HG03097 (cell line): ENCODE data around the gene GPR156.

Experiments
- ATAC-seq: cut with Tn5 transposase; IDR thresholded peaks from one replicate; pipeline ENCODE4 v1.9.1; 2021; ENCODE audit not compliant: unreplicated experiment, low FRiP score

Gene GPR156

DNA sequence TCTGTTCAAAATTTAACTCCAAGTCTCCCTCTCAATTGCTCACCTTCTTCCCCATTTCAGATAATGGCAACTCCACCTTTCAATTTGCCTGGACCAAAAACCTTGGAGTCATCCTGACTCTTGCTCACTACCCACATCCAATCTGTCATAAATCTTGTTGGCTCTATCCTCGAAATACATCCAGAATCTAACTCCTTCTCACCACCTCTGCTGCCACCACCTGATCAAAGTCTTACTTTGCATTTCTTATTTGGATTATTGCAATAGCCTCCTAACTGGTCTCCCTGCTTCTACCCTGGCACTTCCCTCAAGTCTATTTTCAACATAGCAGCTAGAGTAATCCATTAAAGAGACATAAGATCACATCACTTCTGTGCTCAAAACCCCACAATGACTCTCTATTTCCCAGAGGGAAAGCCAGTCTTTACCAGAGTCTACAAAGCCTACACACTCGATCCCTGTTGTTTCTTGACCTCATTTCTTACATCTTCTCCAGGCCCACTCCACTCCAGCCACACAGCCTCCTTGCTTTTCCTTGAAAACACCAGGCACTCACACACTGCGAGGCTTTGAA is 86.6 kb downstream of the GPR156 start:
- no peak for ATAC-seq

DNA sequence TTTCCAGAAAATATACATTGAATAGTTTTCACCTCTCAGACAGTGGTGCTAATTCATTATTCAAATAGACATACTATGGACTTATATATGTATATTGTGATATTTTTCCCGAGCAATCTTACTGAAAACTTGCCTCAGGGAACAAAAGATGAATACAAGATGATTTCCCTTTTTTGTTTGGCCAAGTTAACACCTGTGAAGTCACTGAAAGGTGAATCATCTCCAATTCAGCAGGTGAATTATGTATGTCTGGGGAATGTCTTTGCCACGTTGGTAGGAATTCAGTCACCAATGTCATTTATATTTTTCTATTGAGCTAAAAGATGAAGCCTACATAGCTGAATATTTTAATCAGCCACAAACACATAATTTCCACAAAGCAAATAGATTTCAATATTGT is 88.2 kb downstream of the GPR156 start:
- ATAC-seq: no peak

DNA sequence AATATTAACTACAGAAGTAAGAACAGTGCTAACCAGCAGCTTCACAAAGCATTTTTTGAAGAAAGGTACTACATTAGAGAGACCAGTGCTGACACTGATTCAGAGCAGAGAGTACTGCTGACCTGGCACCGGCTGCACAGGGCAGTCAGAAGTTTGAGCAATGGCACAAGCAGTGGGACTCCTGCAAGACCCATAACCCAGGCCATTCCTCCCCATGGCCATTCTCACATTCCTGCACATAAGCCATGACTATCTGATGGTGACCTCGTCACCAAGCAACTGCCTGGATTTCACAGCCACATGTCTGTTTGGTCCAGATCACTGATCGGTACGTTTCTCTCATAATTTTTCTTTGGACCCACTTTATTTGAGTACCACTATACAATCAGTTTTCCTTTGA is 88.7 kb downstream of the GPR156 start:
- no peak for ATAC-seq

DNA sequence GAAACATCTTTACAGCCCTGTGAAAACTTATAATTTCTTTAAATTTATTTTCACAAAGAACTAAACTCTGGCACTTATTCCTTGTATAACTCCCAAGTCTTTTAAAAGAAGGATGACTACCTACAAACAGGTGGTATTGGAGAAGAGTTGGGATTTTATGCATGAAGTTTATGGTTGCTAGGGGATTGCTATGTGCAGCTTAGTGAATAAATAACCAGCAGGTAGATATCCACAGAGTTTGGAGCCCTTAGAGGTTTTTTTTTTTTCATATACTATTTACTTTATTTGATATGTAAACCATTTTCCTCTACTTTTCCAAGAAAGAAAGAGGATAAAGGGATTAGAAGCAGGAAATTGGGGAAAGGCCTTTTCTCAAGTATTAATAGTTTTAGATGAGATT is 91.5 kb downstream of the GPR156 start:
- no peak for ATAC-seq

DNA sequence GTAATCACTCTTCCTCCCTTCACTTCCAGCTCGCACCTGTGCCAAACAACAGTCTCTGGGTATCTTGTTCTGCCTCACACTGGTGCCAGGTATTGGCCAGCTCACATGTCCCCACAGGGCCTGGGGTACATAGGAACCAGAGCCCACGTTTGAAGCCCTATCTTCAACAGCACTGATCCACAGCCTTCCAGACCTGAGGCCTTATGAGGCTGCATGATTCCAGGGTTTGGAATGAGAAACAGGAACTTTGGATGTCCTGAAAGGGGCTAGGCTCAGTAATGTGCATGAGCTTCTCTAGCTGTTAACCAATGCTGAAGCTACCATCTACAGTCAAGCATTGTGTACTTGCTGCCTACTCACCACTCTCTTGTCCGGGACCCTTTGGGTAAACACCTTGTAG is 92.4 kb downstream of the GPR156 start:
- ATAC-seq: no peak

DNA sequence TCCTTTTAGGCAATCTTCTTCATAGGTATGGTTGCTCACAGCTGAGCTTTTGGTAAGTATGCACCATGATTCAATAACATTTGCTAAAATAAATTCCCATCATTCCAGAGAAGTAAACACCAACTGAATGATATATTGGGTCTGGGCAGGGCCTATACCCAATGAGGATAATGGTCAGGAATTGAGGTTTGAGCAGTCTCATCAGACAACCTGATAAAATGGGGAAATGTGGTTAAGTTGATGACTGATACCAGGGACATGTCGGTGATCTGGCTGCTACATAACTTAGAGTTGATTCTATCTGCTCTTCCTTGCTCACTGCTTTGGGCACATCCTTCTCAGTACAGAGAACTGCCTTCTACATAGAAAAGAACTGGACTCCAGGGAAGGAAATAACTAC is 92.9 kb downstream of the GPR156 start:
- no peak for ATAC-seq

DNA sequence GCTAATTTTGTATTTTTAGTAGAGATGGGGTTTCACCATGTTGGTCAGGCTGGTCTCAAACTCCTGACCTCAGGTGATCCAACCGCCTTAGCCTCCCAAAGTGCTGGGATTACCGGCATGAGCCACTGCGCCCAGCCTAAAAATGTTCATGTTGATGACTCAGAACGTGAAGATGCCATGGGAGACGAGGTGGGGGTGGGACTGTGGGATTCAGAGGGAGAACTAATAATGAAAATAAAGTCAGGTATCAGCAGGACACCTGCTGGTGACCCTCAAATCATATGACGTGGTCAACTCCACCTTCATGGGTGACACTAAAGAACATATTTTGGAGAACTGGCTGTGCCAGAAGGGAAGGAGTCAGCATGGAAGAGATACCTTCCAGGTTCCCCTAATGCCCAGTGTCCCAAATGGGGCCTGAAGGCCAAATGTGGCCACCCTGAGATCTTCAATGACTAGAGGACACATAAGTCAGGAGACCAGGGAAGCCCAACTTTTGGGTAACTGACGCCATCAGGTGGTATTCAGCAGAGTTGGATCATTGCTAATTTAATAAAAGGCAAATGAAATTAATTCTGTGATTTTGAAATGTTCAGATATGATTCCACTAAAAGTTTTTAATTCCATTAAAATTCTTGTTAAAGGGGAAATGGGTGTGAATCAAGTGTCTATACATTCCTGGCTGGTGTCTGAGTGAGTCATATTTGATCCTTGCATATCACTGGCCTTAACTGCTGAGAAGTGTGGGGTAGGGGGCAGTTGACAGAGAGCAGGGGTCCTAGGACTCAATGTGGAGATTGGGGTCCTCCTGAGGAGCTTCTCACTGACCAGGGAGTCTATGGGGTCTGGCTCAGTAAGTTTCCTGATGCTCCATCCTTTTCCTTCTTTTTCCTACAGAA is 102.2 kb downstream of the GPR156 start:
- ATAC-seq: no peak

DNA sequence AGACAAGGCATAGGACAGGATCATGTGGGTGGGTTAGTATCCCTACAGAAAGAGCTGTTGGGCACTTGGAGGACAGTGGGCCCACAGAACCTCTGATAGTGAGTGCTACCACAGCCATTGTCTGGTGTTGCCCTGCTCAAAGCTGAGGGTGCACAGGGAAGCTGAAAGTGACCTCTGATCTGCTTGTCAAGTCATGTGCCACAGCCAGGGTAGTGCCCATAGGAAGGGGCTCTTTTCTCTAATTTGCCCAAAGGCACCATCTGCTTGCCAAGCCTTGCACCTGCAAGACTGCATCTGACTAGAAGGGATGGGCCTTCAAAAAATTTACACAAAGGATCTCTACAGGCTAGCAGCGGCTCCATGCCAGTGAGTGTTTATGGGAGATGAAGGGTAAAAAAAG is 103.4 kb downstream of the GPR156 start:
- ATAC-seq: no peak

DNA sequence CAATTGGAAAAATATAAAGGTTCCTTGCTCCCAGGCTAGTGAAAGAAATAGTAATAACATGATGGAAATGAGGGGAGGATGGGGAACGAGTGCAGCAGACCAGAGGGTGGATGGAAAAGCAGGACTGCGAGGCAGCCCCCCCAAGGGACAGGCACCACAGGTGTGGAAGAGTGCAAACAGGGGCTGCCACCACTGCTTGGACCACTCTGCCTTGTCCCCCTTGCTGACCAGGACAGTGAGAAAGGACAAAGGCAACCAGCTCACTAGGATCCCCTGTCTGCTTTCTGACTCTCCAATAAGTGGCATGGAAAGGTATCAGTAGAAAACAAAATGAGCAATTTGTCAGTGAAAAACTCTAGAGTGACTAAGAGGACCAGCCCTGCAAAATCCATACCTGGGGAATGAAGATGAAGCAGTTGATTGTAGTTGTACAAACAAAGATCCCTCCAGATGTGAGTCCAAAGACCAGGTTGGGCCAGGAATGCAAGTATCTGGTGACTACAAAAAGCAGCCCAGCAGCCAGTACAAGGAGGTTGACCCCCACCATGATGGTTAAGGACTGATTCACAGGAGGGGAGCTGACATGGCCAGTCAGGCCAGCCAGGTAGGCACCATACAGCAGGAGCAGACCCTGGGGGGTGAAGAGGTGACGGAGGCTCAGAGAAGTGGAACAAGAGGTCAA is 104.2 kb downstream of the GPR156 start:
- ATAC-seq: no peak

DNA sequence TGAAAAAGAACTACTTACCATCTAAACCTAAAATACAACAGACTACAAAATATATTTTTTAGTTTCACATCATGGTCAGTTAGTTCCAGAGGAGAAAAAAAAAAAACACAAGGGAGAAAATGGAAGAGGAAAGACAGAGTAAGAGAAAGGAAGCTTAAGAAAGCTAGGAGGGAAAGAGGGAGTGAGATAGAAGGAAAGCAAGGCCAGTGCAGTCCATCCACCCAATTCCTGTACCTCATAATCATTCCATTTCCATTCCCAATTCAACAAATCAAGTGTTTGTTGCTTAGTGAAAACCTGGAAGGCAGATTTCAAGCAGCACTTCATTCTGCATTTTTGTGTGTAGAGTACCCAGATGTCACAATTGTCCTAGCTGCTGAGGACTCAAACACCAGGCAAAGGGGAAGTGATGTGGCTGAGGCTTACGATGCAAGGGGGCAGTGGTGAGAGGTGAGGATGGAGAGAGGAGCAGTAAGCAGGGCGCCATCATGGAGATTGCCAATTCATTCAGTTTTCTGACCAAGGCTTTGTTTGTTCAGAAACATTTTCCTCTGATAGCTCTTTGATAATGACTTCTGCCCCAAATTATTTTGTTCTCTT is 107.2 kb downstream of the GPR156 start:
- no peak for ATAC-seq

DNA sequence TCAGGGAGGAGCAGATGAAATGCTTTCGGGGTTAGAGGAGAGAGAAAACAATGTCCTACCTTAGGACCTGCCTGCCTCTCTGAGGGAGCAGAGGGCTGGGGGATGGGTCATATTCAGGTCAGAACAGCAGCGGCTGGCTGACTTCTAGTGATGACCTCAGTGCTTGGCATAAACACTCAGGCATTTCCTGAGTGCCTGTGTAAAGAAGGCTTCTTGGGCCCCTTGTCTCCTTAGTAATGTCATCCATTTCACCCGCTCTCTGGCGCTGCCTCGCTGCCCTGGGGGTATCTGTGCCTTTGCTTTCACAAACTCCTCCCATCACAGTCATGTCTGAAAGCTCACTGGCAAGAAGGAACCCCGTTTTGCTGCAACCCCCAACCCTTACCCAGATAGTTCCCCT is 107.9 kb downstream of the GPR156 start:
- no peak for ATAC-seq

DNA sequence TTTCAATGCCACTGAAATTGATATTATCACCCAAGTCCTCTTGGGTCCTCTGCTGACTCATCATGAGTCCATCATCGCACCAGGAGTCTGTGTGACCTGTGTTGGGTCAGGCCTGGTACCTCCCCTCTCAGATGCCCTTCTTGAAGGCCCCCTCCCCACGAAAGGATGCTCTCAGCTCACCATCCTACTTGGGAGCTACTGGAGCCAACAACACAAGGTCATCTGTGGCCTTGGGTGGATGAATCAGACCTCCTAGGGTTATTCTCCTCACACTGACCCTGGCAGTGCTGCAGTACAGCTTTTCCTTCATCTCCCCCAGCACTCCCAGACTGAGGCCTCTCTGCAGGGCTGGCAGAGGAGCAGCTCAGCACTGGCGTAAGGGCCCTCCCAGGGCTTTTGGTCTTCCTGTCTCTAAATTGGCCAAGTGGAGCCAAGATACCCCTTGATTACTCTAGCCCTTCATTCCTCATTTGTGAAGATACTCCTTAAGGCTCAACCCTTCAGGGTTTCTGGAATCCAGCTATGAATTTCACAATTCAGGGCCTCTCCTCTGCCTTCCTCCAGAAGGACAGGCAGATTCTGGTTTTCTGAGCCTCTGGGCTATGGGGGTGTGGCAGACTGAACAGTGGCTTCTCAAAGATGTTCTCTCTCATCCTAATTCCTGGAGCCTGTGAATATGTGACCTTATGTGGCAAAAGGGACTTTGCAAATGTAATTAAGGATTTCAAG is 110.0 kb downstream of the GPR156 start:
- no peak for ATAC-seq

DNA sequence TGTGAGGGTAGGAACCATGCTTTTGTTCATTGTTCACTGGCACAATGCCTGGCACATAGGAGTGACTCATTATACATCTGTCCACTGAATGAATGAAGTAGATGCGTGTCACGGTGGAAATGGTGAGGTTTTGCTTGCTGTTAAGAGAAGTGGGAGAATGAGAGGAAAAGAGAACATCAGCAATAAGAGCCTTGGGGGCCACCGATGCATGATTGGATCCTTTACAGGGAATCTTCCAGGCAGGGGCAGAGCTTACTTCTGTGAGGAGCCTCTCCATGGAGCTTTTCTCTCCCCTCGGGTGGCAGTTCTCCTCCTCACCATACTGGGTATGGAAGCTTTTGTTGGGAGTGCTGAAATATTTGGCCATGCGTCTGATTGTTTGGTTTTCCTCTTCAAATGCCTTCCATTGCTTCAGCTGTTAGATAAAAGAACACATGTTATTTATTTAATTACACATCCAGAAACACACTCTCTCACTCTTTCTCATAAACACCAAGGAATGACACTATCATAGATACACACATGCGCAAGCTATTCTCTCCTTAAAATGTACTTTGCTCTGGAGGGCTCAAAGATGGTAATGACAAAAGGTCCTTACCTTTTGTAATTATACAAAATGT is 111.9 kb downstream of the GPR156 start:
- no peak for ATAC-seq

DNA sequence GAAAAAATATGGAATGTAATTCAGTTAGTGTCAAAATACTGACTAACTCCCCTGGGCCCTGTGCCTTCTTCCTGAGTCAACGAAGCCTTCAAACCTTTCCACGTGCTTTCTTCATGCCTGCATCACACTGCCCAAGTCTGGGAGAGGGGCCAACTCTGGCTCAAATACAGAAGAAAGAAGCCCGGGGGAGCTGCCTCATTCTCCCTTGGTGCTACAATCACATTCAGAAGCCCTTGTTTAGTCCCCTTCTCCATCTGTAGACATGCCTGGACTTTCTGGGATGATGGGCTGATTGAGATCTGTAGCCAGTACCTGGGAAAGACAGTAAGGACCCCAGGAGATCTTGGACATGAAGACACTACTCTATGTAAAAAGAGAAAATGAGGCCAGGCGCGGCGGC is 113.0 kb downstream of the GPR156 start:
- ATAC-seq: no peak

DNA sequence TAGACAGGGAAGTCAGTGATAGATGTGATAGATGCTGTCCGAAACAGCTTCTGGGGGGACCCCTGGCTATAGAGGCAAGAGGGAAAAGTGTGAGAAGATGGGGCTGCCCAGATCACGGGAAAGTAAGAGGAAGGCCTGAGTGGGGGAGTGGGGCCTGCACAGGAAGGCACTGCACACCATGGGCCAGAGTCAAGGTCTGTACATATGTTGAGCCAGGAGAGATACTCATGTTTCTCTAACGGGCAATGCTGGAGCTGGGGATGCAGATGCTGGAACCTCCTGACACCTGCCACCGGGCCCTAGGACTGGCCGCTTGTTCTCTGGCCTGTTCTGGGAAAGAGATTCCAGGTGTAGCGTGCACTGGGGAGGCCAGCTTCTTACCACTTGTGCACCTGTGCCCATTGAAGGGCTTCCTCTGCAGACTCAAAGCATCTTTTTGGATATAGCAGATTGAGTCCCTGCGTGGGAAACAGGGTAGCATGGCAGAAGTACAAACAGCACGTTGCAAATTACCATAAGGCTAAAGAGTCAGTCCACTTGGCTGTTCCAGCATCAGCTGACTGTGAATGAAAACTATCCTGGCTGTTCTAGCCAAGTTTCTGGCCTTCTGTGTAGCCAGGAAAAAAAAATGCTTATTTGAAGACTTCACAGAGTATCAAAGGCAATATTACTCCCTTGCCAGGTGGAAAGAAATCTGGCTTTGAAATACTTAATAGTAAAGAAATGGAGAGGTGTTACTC is 113.7 kb downstream of the GPR156 start:
- no peak for ATAC-seq

DNA sequence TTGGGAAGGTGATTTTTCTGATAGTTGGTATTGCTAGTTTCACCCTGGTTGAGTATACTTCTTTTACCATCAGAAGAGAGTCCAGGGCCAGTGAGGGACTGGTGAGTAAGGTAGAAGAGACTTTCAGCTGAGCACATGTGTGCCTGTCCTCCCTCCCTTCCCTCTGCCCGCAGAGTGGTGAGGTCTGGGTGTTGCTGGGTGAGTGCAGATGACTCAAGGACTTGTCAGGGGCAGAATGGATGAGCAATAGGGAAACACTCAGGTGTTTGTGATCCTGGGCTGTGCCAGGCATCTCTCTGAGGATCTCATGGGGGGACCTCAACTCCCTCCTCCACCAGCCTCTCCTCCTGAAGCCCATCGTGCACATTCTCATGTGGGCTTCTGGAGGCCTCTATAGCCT is 114.8 kb downstream of the GPR156 start:
- no peak for ATAC-seq

DNA sequence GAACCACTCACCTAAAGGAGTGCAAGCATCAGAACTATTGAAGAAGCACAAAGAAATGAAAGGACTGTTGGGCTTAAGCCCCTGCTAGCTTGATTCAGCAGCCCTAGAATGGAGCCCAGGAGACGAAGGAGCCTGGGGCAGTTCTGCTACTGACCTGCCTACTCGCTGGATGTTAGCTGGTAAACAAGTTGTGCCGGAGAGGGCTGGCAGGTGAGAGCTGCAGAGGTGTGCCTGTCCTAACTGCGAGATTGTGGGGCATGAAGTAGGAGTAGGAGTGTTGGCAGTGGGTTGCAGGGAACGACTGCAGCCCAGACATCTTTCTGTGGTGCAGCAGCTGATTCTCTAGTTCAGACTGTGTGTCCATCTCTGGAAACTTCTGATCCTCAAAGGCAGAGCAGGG is 115.6 kb downstream of the GPR156 start:
- no peak for ATAC-seq

DNA sequence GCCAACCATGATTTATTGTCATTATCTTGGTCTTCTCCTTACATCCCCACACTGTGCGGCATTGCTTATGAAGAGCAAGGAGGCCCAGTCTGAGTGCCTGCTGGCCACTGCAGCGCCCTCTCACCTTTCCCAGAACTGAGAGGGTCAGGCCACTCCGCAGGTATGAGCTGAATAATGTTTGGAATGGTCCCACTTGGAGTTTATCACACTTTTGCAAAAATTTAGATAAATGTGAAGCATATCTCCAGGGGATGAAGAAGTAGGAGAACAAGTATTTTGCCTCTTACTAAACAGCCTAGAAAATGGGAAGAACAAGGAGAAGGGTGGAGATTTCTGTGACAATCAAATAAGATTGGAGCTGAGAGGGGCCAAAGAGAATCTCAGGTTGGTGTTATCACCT is 116.4 kb downstream of the GPR156 start:
- ATAC-seq: no peak

DNA sequence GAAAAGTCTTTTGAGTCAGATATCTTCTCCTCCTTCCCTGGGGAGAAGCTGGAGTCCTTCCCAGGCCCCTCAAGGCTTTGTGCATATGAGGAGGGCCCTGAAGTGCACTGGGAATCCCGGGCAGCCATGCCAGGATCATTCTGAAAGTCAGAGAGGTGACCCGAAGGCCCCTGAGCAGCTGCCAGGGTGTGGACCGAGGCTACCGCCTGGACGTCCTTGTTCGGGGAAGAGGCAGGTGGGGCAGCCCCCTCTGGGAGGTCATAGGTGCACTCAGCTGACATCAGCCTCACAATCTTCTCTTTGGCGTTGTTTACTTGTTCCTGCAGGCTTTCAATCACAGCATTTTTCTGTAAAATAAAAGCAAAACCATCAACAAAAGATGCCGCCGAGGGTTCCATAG is 117.0 kb downstream of the GPR156 start:
- no peak for ATAC-seq

DNA sequence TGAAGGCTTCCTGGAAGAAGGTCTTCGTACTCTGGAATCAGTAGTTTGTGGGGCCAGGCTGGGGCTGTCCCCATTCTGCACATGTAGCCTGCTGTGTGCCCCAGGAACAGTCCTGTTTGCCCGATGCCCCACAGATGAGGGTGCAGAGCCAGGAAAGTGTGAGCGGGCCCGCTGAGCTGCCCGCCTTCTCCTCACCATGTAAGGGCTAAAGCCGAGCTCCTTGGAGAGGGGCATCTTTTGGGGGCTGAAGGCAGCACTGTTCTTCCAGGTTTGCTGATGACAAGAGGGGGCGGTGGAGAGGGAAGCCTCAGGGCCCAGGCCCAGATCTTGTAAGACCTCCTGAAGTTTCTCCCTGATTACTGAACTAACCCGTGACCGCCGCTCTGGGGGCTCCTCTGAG is 117.5 kb downstream of the GPR156 start:
- no peak for ATAC-seq
